ENCODE measurements around the gene ARPC5L.
"Not testable (repeated sequence)": the region's sequence is repeated elsewhere in the genome, so short reads cannot be mapped to it uniquely, and the experiment has no call there.

Gene ARPC5L

DNA sequence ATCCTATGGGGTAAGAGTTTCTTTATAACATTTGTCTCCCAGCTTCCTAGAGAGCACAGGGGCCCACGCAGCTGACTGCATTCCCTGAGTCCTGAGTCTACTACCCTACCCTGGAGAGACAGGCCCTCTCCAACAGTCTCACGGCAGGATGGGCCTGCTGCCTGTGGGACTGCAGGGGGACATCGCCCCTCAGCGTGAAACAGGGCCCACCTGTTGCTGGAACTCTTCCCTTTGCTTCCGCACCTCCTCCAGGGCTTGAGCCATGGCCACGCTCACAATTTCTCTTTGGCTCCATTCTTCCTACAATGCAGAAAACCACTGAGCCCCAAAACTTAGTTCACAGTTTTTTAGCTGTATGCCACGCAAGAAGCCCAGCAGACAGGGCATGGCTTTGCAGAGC, 28.2 kb downstream of the ARPC5L start:
- no peak for DNase-seq (ENCODE audit: low read depth, low spot score)

DNA sequence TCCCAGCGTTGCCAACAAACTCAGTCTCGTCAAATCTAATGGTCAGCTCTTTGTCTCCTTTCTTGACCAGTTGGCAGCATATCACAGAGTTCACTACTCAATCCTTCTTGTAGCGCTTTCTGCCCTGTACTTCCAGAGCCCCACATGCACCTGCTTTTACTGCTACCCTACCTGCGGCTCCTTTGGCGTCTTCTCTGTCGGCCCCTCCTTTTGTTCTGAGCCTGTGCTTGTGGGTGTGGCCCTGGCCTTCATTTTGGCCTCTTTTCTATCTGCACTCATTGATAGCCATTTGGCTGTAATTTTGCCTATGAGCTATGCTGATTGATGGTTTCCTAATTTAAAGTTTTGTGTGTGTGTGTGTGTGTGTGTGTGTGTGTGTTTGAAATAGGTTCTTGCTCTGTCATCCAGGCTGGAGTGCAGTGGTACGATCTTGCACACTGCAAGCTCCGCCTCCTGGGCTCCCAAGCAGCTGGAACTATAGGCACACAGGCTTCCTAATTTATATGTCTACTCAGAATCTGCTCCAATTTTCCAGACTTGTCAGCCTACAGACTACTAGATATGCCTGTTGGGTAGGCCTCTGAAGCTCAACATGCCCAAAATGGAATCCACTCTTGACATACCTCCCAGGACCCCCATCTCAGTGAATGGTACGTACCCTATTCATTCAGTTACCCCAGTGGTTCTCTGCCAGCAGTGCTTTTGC, 32.3 kb downstream of the ARPC5L start:
- no peak for DNase-seq (ENCODE audit: low read depth, low spot score)

DNA sequence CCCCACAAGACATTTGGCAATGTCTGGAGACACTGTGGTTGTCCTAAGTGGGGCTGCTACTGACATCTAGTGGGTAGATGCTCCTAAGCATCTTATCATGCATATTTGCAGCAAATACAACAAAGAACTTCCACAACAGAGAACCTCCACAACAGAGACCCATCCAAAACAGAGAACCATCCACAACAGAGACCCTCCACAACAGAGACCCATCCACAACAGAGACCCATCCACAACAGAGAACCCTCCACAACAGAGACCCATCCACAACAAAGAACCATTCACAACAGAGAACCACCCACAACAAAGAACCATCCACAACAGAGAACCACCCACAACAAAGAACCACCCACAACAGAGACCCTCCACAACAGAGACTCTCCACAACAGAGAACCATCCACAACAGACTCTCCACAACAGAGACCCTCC, 32.8 kb downstream of the ARPC5L start:
- DNase-seq (ENCODE audit: low read depth, low spot score), result no peak

DNA sequence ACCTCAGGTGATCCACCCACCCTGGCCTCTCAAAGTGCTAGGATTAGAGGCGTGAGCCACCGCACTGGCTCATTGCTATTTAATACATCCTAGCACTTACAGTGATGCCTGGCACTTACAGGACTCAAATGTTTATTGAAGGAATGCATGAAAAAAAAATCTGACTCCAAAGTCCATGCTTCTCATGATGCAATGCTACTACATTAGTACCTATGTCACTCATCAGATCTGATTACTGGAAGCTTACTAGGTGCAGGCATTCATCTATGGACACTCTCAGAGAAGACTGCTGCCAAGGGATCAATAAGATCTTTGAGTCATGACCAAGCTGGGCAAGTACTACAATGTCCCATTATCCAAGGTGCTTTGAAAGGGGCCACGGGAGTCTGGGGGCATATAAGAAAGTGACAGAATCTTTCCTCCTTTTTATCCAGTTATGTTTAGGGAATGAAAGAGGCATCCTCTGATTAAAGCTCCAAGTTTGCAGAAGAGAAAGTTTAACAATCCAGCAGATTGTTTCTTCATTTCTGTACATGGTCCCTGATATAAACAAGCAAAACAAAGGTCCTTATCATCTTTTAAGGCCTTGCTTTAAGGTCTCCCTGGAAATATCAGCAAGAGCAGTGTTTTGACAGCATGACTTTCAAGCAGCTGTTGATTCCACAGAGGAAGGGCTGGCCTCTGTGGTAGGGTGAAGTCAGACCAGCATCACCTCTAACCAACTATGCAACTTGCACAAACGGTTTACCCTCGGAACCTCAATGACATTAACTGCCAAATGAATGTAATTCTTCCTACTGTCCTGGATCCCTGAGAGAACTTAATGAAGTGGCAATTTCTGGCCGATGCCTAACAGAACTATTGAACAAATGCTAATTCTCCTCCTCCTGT, 35.9 kb downstream of the ARPC5L start:
- DNase-seq (ENCODE audit: low read depth, low spot score), result no peak

DNA sequence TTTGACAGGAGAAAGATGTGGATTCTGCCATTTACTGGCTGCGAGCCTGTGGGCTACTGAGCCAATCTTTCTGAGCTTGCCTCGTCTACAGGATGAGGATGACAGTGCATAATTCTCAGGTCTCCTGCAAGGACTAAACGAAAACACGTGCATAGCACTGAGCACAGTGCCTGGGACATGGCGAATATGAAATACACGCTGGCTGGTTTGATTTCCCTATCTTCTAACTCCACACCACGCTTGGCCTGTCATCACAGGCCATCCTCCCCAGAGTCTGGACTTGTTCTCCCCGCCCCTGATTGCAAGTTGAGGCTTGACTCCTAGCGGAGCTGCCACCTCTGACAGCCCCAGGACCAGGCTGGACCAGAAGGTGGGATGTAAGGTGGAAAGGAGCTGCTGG, 37.9 kb downstream of the ARPC5L start:
- no peak for DNase-seq (ENCODE audit: low read depth, low spot score)

DNA sequence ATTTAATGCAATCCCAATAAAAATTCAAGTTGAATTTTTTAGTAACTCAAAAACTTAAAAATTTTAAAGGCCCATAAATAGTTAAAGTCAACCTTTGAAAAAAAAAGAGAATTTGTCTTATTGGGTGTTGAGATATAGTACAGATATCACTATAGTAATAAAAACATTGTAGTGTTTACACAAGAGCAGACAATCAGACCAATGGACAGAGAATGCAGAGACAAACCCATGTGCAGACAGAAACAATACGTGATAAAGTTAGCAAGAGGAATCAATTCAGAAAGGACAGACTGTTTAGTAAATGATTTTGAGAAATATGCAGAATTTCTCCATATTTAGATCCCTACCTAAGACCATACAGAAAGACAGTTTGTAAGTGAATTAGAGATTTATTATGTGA, 45.0 kb downstream of the ARPC5L start:
- no peak for DNase-seq (ENCODE audit: low read depth, low spot score)

DNA sequence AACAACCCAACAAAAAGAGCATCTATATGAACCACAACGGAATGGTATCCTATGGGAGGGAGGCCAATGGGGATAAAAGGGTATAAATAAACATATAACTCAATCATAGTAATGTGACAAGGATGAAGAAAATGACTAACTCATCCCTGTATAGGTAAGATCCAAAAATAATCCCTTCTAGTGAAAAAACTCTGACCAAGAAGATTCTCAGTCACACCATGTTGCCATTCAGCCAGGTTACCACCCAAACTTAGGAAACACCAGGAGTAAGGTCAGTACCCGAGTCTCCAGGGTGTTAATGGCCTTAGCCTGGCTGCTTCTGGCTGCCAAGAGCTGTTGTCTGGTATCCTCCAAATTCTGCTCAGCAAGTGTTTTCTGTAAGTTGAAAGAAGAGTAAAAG, 46.2 kb downstream of the ARPC5L start:
- no peak for DNase-seq (ENCODE audit: low read depth, low spot score)

DNA sequence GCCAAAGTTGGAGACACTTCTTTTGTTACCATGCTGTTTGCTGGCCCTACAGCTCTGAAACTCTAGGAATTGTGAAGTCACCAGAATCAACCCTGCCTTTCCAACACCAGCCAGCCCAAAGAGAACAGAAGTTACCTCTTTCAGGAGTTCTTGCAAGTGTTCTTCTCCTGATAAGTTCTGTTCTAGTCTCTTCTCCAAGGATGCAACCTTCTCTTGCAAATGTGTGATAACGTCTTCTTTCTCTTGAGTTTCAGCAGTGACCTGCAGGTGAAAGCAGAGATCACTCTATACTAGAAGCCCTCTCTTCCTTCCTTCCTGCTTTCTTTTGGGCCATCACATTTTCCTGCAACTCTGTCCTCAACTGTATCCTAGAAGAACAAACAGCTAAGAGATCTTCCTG, 49.8 kb downstream of the ARPC5L start:
- DNase-seq (ENCODE audit: low read depth, low spot score), result no peak

DNA sequence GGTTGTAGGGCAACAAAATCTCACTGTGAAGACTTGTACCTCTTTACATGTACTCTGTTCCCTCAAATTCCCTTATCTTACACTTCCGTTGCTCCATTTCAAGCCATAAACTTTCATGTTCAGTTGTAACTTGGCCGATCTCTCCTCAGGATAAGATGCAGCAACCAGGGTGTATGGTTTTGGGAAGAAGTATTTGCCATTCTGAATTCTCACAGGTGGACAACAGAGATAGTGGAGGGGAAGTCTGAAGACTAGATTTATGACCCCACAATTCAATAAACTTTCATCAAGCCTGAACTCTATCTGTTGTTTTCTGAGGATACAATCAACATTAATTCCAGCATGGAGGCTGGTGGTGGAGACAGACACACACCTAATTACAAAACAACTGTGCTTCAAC, 51.4 kb downstream of the ARPC5L start:
- DNase-seq (ENCODE audit: low read depth, low spot score), result no peak

DNA sequence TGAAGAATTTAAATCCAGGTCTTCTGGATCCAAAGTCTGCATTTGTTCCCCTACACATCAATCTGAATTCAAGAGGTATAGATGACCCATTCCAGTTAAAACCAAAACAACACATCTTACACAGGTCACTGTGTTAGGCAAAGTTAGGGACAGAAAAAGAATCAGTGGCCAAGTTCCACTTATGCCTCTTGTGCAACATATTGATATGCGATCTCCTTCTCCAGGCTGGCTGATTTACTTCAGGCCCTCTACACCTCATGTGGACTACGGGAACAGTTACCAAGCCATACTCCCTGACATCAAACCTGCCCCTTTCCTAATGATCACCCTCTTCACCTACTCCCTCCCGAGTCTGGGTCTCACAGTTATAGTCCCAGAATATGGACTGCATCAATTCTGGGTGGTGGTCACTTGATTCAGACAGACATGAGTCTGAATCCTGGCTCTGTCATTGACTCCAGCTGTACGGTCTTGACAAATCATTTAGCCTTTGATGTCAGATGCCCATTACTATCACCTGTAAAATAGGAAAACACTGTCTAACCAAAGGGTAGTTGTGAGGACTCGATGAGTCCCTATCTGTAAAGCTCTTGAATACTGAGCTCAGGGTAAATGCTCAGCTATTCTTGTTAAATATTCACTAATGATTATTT, 52.9 kb downstream of the ARPC5L start:
- DNase-seq (ENCODE audit: low read depth, low spot score), result no peak

DNA sequence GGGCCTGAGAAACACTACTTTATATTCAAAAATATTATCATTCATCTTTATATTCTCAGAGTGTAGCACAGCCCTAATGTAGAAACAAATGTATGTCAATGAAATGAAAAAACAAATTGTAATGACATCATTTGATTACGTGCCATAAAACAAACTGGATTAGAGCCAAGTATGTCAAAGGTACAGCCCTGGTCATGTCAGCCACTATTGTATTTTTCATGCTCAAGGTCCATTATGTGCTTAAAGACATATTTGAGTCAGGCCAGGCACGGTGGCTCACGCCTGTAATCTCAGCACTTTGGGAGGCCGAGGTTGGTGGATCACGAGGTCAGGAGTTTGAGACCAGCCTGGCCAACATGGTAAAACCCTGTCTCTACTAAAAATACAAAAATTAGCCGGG, 58.5 kb downstream of the ARPC5L start:
- not testable (repeated sequence) for DNase-seq (ENCODE audit: low read depth, low spot score)

Measured in activated naive CD8-positive, alpha-beta T cell treated with anti-CD3 and anti-CD28 coated beads, Interleukin-2, amount 50 U/mL, for 16 hours (primary cell).